ENCODE results near the gene SORCS2.

GRCh38 chr4:7387925-7388324 lies 195.6 kb downstream of the SORCS2 start:
- TF ChIP-seq, protein P1, sequence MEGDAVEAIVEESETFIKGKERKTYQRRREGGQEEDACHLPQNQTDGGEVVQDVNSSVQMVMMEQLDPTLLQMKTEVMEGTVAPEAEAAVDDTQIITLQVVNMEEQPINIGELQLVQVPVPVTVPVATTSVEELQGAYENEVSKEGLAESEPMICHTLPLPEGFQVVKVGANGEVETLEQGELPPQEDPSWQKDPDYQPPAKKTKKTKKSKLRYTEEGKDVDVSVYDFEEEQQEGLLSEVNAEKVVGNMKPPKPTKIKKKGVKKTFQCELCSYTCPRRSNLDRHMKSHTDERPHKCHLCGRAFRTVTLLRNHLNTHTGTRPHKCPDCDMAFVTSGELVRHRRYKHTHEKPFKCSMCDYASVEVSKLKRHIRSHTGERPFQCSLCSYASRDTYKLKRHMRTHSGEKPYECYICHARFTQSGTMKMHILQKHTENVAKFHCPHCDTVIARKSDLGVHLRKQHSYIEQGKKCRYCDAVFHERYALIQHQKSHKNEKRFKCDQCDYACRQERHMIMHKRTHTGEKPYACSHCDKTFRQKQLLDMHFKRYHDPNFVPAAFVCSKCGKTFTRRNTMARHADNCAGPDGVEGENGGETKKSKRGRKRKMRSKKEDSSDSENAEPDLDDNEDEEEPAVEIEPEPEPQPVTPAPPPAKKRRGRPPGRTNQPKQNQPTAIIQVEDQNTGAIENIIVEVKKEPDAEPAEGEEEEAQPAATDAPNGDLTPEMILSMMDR (IDR thresholded peaks at IDR 0.05; ENCODE audit: low read depth, low read length) = no peak
- TF ChIP-seq EZH2phosphoT487 (IDR thresholded peaks at IDR 0.05; ENCODE audit: low read depth) = no peak
